Measurements from ENCODE around the gene KCNAB1. TPM values are rescaled to one million over a fixed set of nuclear protein-coding genes. Genes with fewer than 3 reads are reported as not detected.

Gene KCNAB1
- total and polyA plus RNA-seq, 5 experiments from 2014 or later = 0.16 to 0.39 (median 0.17) TPM

- H3K4me1 Mint-ChIP-seq = no peaks in the 10 kb centered on the region
- H3K9me3 Mint-ChIP-seq = no peaks in the 10 kb centered on the region
- no peak overlapping the region for H3K27ac Mint-ChIP-seq
- no peak for ATAC-seq
- H3K27me3 Mint-ChIP-seq = peaks cover 0 to 27% (median 11%) of the 10 kb centered on the region in 5 donors
- no peaks in the 10 kb centered on the region for H3K36me3 Mint-ChIP-seq
- no peak for DNase-seq
- H3K4me3 Mint-ChIP-seq = no peak overlapping the region
- POLR2A ChIA-PET = no interaction called here
These were observed 395.9 kb downstream of the KCNAB1 start for GRCh38 chr3:156516284-156516683.

GRCh38 chr3:156516961-156517360, 396.6 kb downstream of the KCNAB1 start:
- Mint-ChIP-seq H3K27ac (no peak overlapping the region), H3K36me3 (no peaks in the 10 kb centered on the region), H3K9me3 (no peaks in the 10 kb centered on the region), H3K27me3 (peaks cover 0 to 30% (median 7%) of the 10 kb centered on the region in 5 donors), H3K4me3 (no peak overlapping the region), H3K4me1 (no peaks in the 10 kb centered on the region)
- DNase-seq (no peak), ATAC-seq (no peak)
- POLR2A ChIA-PET = no interaction called here

- Mint-ChIP-seq H3K4me3 (no peak overlapping the region), H3K27ac (no peak overlapping the region), H3K4me1 (peaks cover under 1 to 4% (median 2%) of the 10 kb centered on the region in 4 donors), H3K27me3 (peaks cover 2 to 40% (median 12%) of the 10 kb centered on the region in 5 donors), H3K9me3 (no peaks in the 10 kb centered on the region), H3K36me3 (no peaks in the 10 kb centered on the region)
- ATAC-seq (no peak), DNase-seq (no peak)
- POLR2A ChIA-PET = no interaction called here
These were observed 398.3 kb downstream of the KCNAB1 start for GRCh38 chr3:156518726-156519125.

GRCh38 chr3:156519758-156520162, 399.4 kb downstream of the KCNAB1 start:
- H3K9me3 Mint-ChIP-seq = peaks cover 0 to 1% (median 0%) of the 10 kb centered on the region in 9 donors
- peak overlapping the region in 1 of 10 donors; percentile 29 for H3K27ac Mint-ChIP-seq
- no peak overlapping the region for H3K4me3 Mint-ChIP-seq
- H3K36me3 Mint-ChIP-seq = no peaks in the 10 kb centered on the region
- POLR2A ChIA-PET = no interaction called here
- ATAC-seq (no peak), DNase-seq (no peak)
- peaks cover 6 to 15% (median 10%) of the 10 kb centered on the region in 4 donors for H3K4me1 Mint-ChIP-seq
- peaks cover 2 to 45% (median 13%) of the 10 kb centered on the region in 5 donors for H3K27me3 Mint-ChIP-seq

GRCh38 chr3:156522673-156523072, 402.3 kb downstream of the KCNAB1 start:
- no peak overlapping the region for H3K4me3 Mint-ChIP-seq
- H3K36me3 Mint-ChIP-seq = no peaks in the 10 kb centered on the region
- DNase-seq = no peak
- H3K27ac Mint-ChIP-seq = no peak overlapping the region
- H3K4me1 Mint-ChIP-seq = peaks cover 7 to 16% (median 16%) of the 10 kb centered on the region in 4 donors
- no peak for ATAC-seq
- POLR2A ChIA-PET = no interaction called here
- peaks cover 2 to 48% (median 13%) of the 10 kb centered on the region in 5 donors for H3K27me3 Mint-ChIP-seq
- peaks cover 0 to 1% (median 0%) of the 10 kb centered on the region in 9 donors for H3K9me3 Mint-ChIP-seq

GRCh38 chr3:156525808-156526207, 405.4 kb downstream of the KCNAB1 start:
- Mint-ChIP-seq H3K4me3 (no peak overlapping the region), H3K27ac (peak overlapping the region in 3 of 10 donors; percentile 40 to 49 (median 41)), H3K9me3 (peaks cover 0 to 1% (median 0%) of the 10 kb centered on the region in 9 donors), H3K36me3 (peaks cover 0 to 3% (median 0%) of the 10 kb centered on the region in 3 donors), H3K4me1 (peaks cover 7 to 16% (median 16%) of the 10 kb centered on the region in 4 donors), H3K27me3 (peaks cover 2 to 37% (median 6%) of the 10 kb centered on the region in 5 donors)
- DNase-seq = no peak
- ATAC-seq = no peak
- POLR2A ChIA-PET = interaction anchor here (1.3 to 2.1 kb wide), 2 partner anchors 16 to 29 kb away, joined by 3 to 5 read pairs; partner anchors contain the start of gene SSR3

GRCh38 chr3:156527060-156527459, 406.7 kb downstream of the KCNAB1 start:
- no peak for DNase-seq
- H3K4me3 Mint-ChIP-seq = no peak overlapping the region
- POLR2A ChIA-PET = no interaction called here
- H3K9me3 Mint-ChIP-seq = peaks cover 0 to 1% (median 0%) of the 10 kb centered on the region in 9 donors
- H3K27me3 Mint-ChIP-seq = peaks cover 2 to 29% (median 6%) of the 10 kb centered on the region in 5 donors
- no peak for ATAC-seq
- no peak overlapping the region for H3K27ac Mint-ChIP-seq
- peaks cover 7 to 16% (median 16%) of the 10 kb centered on the region in 4 donors for H3K4me1 Mint-ChIP-seq
- peaks cover 0 to 4% (median 0%) of the 10 kb centered on the region in 3 donors for H3K36me3 Mint-ChIP-seq

GRCh38 chr3:156530980-156531379, 410.6 kb downstream of the KCNAB1 start:
- peaks cover 0 to 10% (median 0%) of the 10 kb centered on the region in 5 donors for H3K27me3 Mint-ChIP-seq
- ATAC-seq (no peak), DNase-seq (no peak)
- no peak overlapping the region for H3K4me3 Mint-ChIP-seq
- H3K27ac Mint-ChIP-seq = no peak overlapping the region
- peaks cover 0 to 10% (median under 1%) of the 10 kb centered on the region in 4 donors for H3K4me1 Mint-ChIP-seq
- peaks cover 0 to 18% (median 0%) of the 10 kb centered on the region in 3 donors for H3K36me3 Mint-ChIP-seq
- H3K9me3 Mint-ChIP-seq = no peaks in the 10 kb centered on the region
- POLR2A ChIA-PET = interaction anchor here (0.5 kb wide), 1 partner anchor 387 kb away, joined by 3 read pairs; no protein-coding TSS in a partner anchor

GRCh38 chr3:156532730-156533129, 412.4 kb downstream of the KCNAB1 start:
- no peak overlapping the region for H3K4me3 Mint-ChIP-seq
- peaks cover 0 to 10% (median 0%) of the 10 kb centered on the region in 4 donors for H3K4me1 Mint-ChIP-seq
- DNase-seq (no peak), ATAC-seq (no peak)
- H3K9me3 Mint-ChIP-seq = no peaks in the 10 kb centered on the region
- POLR2A ChIA-PET = no interaction called here
- H3K36me3 Mint-ChIP-seq = peaks cover 0 to 24% (median 0%) of the 10 kb centered on the region in 3 donors
- no peak overlapping the region for H3K27ac Mint-ChIP-seq
- peaks cover 0 to 10% (median 0%) of the 10 kb centered on the region in 5 donors for H3K27me3 Mint-ChIP-seq

- no peak for ATAC-seq
- POLR2A ChIA-PET = interaction anchor here (0.6 kb wide), 1 partner anchor 9 kb away, joined by 6 read pairs; no protein-coding TSS in a partner anchor
- peaks cover 0 to 28% (median 0%) of the 10 kb centered on the region in 3 donors for H3K36me3 Mint-ChIP-seq
These were observed 412.8 kb downstream of the KCNAB1 start for GRCh38 chr3:156533205-156533604.

GRCh38 chr3:156535162-156535627, 414.8 kb downstream of the KCNAB1 start:
- POLR2A ChIA-PET = no interaction called here
- Mint-ChIP-seq H3K4me1 (peaks cover 0 to 10% (median 0%) of the 10 kb centered on the region in 4 donors), H3K4me3 (no peak overlapping the region), H3K9me3 (no peaks in the 10 kb centered on the region), H3K27me3 (no peaks in the 10 kb centered on the region), H3K27ac (peak overlapping the region in 2 of 10 donors; percentile 58 to 78), H3K36me3 (peaks cover 0 to 44% (median 2%) of the 10 kb centered on the region in 3 donors)
- DNase-seq = no peak
- ATAC-seq = no peak

More at GRCh38 chr3:156533205-156533604, 412.8 kb downstream of the KCNAB1 start:
- no peaks in the 10 kb centered on the region for H3K9me3 Mint-ChIP-seq
- H3K4me1 Mint-ChIP-seq = peaks cover 0 to 10% (median 0%) of the 10 kb centered on the region in 4 donors
- H3K27me3 Mint-ChIP-seq = peaks cover 0 to 7% (median 0%) of the 10 kb centered on the region in 5 donors
- no peak for DNase-seq
- H3K4me3 Mint-ChIP-seq = no peak overlapping the region
- peak overlapping the region in 2 of 10 donors; percentile 4 to 52 for H3K27ac Mint-ChIP-seq

- Mint-ChIP-seq H3K27ac (peak overlapping the region in 2 of 10 donors; percentile 10 to 78), H3K4me1 (peaks cover 0 to 10% (median 0%) of the 10 kb centered on the region in 4 donors), H3K9me3 (no peaks in the 10 kb centered on the region), H3K4me3 (no peak overlapping the region), H3K36me3 (peaks cover 0 to 44% (median 2%) of the 10 kb centered on the region in 3 donors), H3K27me3 (no peaks in the 10 kb centered on the region)
- no peak for DNase-seq
- no peak for ATAC-seq
- POLR2A ChIA-PET = no interaction called here
These were observed 415.4 kb downstream of the KCNAB1 start for GRCh38 chr3:156535798-156536197.

- Mint-ChIP-seq H3K9me3 (no peaks in the 10 kb centered on the region), H3K27me3 (no peaks in the 10 kb centered on the region), H3K4me3 (no peak overlapping the region), H3K4me1 (peaks cover 0 to 10% (median 0%) of the 10 kb centered on the region in 4 donors), H3K36me3 (peaks cover 0 to 49% (median 4%) of the 10 kb centered on the region in 3 donors), H3K27ac (no peak overlapping the region)
- POLR2A ChIA-PET = no interaction called here
- ATAC-seq = no peak
- DNase-seq = no peak
These were observed 416.3 kb downstream of the KCNAB1 start for GRCh38 chr3:156536524-156537316.
